LNCAP (cell line): Measurements from ENCODE around the gene AUP1.

Experiments used
- CTCF ChIP-seq: fragments of 450-650 bp; IDR thresholded peaks from 2 replicates; pipeline ENCODE4 v1.5.1; 2017; ENCODE audit warnings: mild to moderate bottlenecking

AUP1 gene

GRCh38 chr2:74481961-74482800 is 47.3 kb downstream of the AUP1 start:
- TF ChIP-seq CTCF = no peak

GRCh38 chr2:74481431-74481830 is 48.1 kb downstream of the AUP1 start:
- no peak for TF ChIP-seq CTCF
